Thymus (tissue), 11 donors: Measurements from ENCODE around the gene CCDC85B. TPM values are rescaled to one million over a fixed set of nuclear protein-coding genes. Genes with fewer than 3 reads are reported as not detected.
A peak's percentile ranks its signal among the peaks of the same experiment; 100 is the strongest.

ENCODE experiments used
- DNase-seq, 9 donors: peaks; one replicate each; pipeline ENCODE4 v3.0.0-alpha.2; 2013; ENCODE audit warnings: low spot score in 9 of 9, low read depth in 6 of 9, missing footprints in 1 of 9
- H3K27ac ChIP-seq, 2 donors: one replicate each; pipeline ENCODE4 v1.5.1; 2013; ENCODE audit warnings: control low read depth in 1 of 2, low read depth in 1 of 2, low read length in 1 of 2, mild to moderate bottlenecking in 1 of 2, moderate library complexity in 1 of 2
- H3K27me3 ChIP-seq, 2 donors: one replicate each; pipeline ENCODE4 v1.5.1; 2013; ENCODE audit warnings: low read length in 1 of 2; ENCODE audit not compliant: control insufficient read depth in 2 of 2, insufficient read depth in 1 of 2
- H3K36me3 ChIP-seq, 2 donors: one replicate each; pipeline ENCODE4 v1.5.1; 2013; ENCODE audit warnings: low read length in 1 of 2, mild to moderate bottlenecking in 1 of 2, moderate library complexity in 1 of 2; ENCODE audit not compliant: control insufficient read depth in 2 of 2, insufficient read depth in 2 of 2
- H3K4me1 ChIP-seq, 2 donors: one replicate each; pipeline ENCODE4 v1.5.1; 2013; ENCODE audit warnings: low read length in 2 of 2; ENCODE audit not compliant: control insufficient read depth in 2 of 2, insufficient read depth in 2 of 2
- H3K4me3 ChIP-seq, 2 donors: one replicate each; pipeline ENCODE4 v1.5.1; 2013; ENCODE audit warnings: low read length in 2 of 2, control low read depth in 1 of 2, mild to moderate bottlenecking in 1 of 2
- H3K9me3 ChIP-seq, 2 donors: one replicate each; pipeline ENCODE4 v1.5.1; 2013; ENCODE audit warnings: low read length in 1 of 2, mild to moderate bottlenecking in 1 of 2; ENCODE audit not compliant: control insufficient read depth in 2 of 2, insufficient read depth in 1 of 2
- WGBS: extraction: QIAGEN DNeasy Blood & Tissue Kit; methylation state at CpG from one replicate; pipeline ENCODE4 v1.1.7; 2013; 5-methylcytosine and 5-hydroxymethylcytosine counted together
- polyA plus RNA-seq: library from polyadenylated mRNA; stranded (reverse); fragments of 200-250 nt; gene quantifications from one replicate; pipeline ENCODE4 v1.2.3, GENCODE V29; 2013
- total RNA-seq: library from RNA; stranded (reverse); fragments of 120-200 nt; gene quantifications from one replicate; pipeline ENCODE4 v1.2.4, GENCODE V29; 2013
- donor health status: healthy.

Gene CCDC85B
- total and polyA plus RNA-seq, 2 donors = 20.2 to 30.5 TPM

DNA sequence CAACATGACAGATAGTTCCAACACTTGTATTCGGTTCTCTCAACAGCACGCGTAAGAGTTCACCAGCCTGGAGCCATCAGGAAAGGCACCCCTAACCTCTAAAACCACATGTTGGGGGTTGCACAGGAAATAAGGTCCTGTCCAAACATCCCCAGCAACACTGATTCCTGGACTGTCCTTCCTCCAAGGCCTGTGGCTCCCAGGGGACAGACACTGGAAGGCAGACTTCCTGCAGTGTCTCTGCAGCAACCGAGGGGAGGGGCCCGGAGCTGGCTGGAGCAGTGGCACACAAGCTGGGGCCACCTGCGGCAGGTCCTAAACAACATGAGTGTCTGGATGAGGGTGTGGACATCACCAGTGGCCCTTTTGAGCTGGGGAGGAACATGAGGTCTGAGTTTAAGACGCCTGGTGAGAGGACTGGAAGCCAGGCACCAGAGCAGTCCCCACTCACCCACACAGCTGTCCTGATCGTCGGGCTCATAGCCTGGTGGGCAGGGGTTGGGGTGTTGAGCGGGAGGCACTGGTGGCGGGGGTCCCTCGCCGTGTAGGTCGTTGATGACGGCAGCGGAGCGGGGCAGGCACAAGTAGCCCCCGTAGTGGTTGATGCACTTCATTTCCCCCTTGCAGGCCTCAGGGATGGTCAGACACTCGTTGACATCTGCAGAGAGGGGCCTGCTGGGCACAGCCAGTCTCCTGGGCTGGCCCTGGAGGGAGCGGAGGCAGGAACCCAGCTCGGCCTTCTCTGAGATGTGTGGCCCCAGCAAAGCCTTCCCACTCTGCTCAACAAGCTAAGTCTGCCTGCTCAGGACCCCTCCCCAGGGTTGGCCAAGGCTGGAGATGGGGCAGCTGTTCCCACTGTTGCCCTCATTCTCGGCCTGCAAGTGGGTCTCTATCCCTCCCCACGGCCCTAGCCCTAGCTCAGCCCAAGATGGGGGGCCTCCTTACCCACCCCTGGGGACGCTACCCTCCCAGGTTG lies 19.5 kb upstream of the CCDC85B start:
- no peaks in the 10 kb centered on the region for H3K9me3 ChIP-seq
- peaks cover 10 to 20% of the 10 kb centered on the region in 2 donors for H3K4me1 ChIP-seq
- H3K27me3 ChIP-seq = peaks cover 11 to 42% of the 10 kb centered on the region in 2 donors
- no peak overlapping the region for H3K4me3 ChIP-seq
- H3K36me3 ChIP-seq = peaks cover 14 to 24% of the 10 kb centered on the region in 2 donors
- H3K27ac ChIP-seq = no peak overlapping the region
- WGBS = 66% methylated on average over 24 of the region's 24 CpGs
- no peak for DNase-seq

DNA sequence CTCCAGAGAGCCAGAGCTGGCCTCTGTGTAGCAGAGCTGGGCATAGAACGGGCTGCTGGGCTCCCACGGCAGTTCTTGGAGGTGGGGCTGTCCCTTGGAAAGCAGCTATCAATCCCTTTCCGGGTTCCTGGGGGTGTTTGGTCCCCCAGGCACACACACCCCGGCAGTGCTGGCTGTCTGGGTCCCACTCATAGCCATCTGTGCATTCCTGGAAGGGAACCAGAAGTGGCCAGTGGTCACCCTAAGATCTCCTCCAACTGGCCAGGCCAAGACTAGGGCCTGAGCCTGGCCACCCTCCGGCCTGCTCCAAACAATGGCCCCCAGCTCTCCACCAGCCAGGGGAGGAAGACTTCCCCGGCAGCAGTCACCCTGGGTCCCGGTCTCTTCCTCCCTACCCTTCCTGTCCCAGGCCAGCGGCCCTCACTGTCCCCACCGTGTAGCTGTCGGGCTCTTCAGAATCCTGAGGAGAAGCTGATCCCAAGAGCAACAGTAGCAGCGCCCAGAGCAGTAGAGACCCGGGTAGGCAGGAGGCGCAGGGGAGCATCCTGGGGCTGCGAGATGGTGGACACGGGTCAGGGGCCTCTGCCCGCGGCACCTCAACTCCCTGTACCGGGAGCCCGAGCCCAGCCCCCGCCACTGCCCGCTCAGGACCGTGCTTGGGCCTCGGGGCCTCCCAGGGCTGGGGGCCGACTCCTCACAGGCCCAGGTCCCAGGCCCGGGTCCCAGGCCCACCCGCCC lies 18.5 kb upstream of the CCDC85B start:
- Histone ChIP-seq H3K27me3 (peaks cover 11 to 42% of the 10 kb centered on the region in 2 donors), H3K36me3 (peaks cover 5 to 15% of the 10 kb centered on the region in 2 donors), H3K27ac (peak overlapping the region in 1 of 2 donors; percentile 7), H3K4me3 (peak overlapping the region; percentile 16 to 62), H3K9me3 (no peaks in the 10 kb centered on the region), H3K4me1 (peaks cover 10 to 20% of the 10 kb centered on the region in 2 donors)
- no peak for DNase-seq
- WGBS = 84% methylated on average over 26 of the region's 26 CpGs

DNA sequence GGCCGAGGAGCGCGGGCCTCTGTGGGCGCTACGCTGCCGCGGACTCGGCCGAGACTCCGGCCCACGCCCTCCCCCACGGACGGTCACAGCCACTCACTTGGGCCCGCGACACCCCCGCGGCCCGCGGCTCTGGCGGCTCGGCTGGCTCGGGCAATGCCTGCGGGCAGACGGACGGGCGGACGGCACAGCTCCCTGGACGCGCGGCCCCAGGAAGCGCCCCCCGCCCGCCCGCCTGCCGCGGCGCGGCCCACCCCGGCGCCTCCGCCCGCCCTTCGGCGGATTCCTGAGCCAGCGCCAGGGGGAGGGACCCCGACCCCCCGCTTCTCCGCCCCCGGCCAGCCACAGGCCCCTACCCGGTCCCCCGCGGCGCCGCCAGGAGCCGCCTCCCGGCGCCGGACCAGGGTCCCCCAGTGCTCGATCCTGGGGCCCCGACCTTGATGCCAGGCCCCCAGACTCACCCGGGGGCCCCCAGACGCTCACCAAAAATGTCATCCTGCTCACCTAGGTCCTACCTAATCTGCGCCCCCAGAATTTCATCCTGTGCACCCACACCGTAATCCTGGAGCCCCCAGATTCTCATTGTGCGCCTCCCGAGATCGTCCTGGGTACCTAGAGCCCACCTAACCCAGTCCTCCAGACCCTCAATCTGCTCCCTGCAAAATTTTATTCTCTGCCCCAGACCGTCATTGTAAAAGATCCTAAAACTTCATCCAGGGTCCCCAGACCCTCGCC lies 17.7 kb upstream of the CCDC85B start, which contains the start of gene EFEMP2:
EFEMP2 (minus strand) TSS at position 215 of the 732 bp plus-strand sequence. CDS start 446 bp downstream, outside the sequence.
- H3K4me3 ChIP-seq = peak within 1 kb of the TSS; percentile 49 to 62
- 9% methylated on average over 68 of the region's 69 CpGs for WGBS
- no peak for DNase-seq
- H3K27me3 ChIP-seq = peaks cover 11 to 42% of the 10 kb centered on the region in 2 donors
- peaks cover 0 to 9% of the 10 kb centered on the region in 2 donors for H3K36me3 ChIP-seq
- peak within 1 kb of the TSS; percentile 23 to 61 for H3K27ac ChIP-seq
- no peaks in the 10 kb centered on the region for H3K9me3 ChIP-seq
- peaks cover 10 to 15% of the 10 kb centered on the region in 2 donors for H3K4me1 ChIP-seq

DNA sequence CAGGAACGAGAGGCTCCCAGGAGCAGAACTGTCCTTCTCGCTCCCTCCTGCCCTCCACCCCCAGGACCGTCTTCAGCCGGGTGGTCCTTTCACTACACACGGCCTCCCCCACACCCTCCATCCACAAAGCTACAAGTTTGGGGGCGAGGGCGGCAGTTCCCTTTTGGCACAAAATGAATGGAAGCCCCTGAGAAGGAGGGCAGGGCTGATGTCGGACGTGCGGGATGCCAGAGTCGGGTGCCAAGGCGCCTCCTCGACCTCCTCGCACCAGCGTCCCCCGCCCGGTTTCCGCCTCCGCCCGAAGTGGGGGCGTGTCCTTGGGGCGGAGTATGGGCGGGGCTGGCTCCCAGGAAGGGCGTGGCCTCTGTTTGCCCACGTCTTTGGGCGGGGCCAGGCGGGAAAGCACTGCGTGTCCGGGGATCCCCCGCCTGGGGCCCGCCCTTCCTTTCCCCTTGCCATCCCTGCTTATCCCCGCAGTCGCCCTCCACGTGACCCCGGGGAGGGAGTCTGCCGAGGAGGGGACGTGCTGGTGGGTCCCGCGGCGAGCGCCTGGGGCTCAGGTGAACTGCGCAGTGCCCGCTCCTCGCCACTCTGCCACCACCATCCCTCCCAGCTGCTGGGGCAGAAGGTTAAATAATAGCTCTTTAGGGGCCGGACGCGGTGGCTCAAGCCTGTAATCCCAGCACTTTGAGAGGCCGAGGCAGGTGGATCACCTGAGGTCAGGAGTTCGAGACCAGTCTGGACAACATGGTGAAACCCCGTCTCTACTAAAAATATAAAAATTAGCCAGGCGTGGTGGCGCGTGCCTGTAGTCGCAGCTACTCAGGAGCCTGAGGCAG lies 16.9 kb upstream of the CCDC85B start:
- H3K9me3 ChIP-seq = no peaks in the 10 kb centered on the region
- H3K27ac ChIP-seq = peak overlapping the region; percentile 23 to 61
- DNase-seq = peak; percentile 73 to 95 (median 88)
- peaks cover 0 to 1% of the 10 kb centered on the region in 2 donors for H3K36me3 ChIP-seq
- H3K4me3 ChIP-seq = peak overlapping the region; percentile 49 to 62
- H3K27me3 ChIP-seq = peaks cover 11 to 42% of the 10 kb centered on the region in 2 donors
- peaks cover 10 to 15% of the 10 kb centered on the region in 2 donors for H3K4me1 ChIP-seq
- WGBS = 9% methylated on average over 54 of the region's 54 CpGs

DNA sequence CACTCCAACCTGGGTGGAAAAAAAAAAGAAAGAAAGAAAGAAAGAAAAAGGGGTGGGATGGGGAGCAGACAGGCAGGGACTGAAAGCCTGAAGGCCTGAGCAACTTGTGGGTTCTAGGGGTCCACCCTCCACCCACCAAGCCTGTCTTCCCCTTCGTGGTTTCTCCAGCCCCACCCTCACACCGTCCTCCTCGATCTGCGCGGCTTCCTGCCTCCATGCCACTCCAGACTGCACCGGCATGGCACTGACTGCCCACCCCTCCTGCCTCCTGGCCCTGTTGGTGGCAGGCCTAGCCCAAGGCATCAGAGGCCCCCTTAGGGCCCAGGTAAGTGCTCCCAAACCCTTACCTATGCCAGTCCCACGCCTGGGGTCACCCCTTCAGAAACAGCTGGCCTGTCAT lies 10.9 kb upstream of the CCDC85B start, which contains the start of gene CTSW:
CTSW (plus strand) TSS at position 221 of the 400 bp plus-strand sequence; CDS start at position 239, 18 bp downstream.
- DNase-seq = peak in 1 of 9 donors; percentile 45
- Histone ChIP-seq H3K4me1 (peaks cover 0 to 19% of the 10 kb centered on the region in 2 donors), H3K36me3 (peaks cover 19 to 28% of the 10 kb centered on the region in 2 donors), H3K27ac (peak within 1 kb of the TSS in 1 of 2 donors; percentile 8), H3K9me3 (peaks cover 0 to 5% of the 10 kb centered on the region in 2 donors), H3K4me3 (no peak within 1 kb of the TSS), H3K27me3 (no peaks in the 10 kb centered on the region)
- 8% methylated on average over 7 of the region's 7 CpGs for WGBS

DNA sequence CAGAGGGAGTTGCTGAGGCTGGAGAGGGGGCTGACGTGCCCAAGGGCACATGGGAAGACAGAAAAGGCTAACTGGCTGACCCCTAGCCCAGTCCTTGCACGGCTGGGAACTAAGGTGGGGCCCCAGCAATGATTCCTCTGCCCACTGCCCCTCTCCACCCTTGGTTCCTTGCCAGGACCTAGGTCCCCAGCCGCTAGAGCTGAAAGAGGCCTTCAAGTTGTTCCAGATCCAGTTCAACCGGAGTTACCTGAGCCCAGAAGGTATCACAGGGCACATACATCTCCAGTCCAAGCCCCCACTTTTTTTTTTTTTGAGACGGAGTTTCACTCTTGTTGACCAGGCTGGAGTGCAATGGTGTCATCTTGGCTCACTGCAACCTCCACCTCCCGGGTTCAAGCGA lies 10.4 kb upstream of the CCDC85B start:
- WGBS = 83% methylated on average over 7 of the region's 7 CpGs
- Histone ChIP-seq H3K9me3 (peaks cover 0 to 5% of the 10 kb centered on the region in 2 donors), H3K4me1 (peaks cover 0 to 23% of the 10 kb centered on the region in 2 donors), H3K36me3 (peaks cover 19 to 32% of the 10 kb centered on the region in 2 donors), H3K4me3 (no peak overlapping the region), H3K27me3 (no peaks in the 10 kb centered on the region), H3K27ac (no peak overlapping the region)
- no peak for DNase-seq

DNA sequence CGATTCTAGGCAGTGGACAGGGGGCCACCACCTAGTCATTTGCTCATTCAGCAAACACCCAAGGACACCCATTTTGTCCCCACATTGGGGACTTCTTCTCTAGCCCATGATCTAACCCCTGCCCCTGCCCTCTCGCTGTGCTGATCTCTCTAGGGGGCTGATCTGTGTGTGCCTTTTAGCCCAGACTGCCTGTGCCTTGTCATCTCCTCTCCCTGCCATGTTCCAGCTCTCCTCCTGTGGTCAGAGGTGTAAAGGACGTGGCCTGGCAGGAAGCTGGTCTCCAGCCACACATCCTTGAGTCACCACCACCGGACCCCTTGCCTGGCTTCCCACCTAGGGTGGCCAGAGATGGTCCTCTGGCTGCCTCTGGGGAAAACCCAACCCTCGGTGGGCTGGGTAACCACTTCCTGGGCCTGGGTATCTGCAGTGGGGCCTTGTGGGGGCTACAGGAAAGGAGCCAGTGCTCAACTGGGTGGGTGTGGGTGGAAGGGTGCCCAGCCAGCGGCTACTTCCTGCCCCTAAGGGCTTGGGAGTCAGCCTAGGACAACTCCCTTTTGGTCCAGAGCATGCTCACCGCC lies 9.5 kb upstream of the CCDC85B start:
- peaks cover 0 to 25% of the 10 kb centered on the region in 2 donors for H3K4me1 ChIP-seq
- H3K9me3 ChIP-seq = peaks cover 0 to 5% of the 10 kb centered on the region in 2 donors
- no peak for DNase-seq
- H3K27ac ChIP-seq = no peak overlapping the region
- 47% methylated on average over 7 of the region's 7 CpGs for WGBS
- peaks cover 23 to 40% of the 10 kb centered on the region in 2 donors for H3K36me3 ChIP-seq
- H3K4me3 ChIP-seq = no peak overlapping the region
- H3K27me3 ChIP-seq = no peaks in the 10 kb centered on the region
